HG03565 (cell line): Measurements from ENCODE around the gene ZNF669.

Experiments
- ATAC-seq: cut with Tn5 transposase; IDR thresholded peaks from one replicate; pipeline ENCODE4 v1.9.1; 2021; ENCODE audit warnings: mild to moderate bottlenecking, moderate library complexity; ENCODE audit not compliant: unreplicated experiment

Gene ZNF669

DNA sequence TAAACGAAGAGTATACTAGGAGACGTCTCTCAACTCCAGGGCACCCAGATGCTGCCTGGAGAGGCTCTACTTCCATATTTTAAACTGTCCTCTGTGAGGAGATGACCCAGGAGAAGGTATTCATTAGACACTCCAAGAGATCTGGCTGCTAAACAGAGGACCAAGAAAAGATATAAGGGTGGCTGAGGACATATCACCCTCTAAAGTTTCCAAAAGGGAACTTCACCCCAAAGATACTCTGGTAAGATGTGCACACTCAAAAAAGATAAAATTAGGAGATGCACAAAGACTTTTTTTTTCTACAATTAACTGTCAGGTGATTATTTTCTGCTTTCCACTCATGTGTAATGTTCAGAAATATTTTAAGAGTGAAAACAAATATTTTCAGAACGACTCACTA is 26.9 kb downstream of the ZNF669 start:
- no peak for ATAC-seq

DNA sequence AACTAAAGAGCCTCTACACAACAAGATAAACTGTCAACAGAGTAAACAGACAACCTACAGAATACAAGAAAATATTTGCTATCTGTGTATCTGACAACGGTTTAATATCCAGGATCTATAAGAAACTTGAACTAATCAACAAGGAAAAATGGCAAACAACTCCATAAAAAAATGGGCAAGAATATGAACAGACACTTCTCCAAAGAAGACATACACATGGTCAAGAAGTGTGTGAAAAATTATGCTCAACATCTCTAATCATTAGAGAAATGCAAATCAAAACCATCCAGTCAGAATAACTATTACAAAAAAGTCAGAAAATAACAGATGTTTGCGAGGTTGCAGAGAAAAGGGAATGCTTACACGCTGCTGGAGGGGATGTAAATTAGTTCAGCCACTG is 33.5 kb downstream of the ZNF669 start:
- no peak for ATAC-seq

DNA sequence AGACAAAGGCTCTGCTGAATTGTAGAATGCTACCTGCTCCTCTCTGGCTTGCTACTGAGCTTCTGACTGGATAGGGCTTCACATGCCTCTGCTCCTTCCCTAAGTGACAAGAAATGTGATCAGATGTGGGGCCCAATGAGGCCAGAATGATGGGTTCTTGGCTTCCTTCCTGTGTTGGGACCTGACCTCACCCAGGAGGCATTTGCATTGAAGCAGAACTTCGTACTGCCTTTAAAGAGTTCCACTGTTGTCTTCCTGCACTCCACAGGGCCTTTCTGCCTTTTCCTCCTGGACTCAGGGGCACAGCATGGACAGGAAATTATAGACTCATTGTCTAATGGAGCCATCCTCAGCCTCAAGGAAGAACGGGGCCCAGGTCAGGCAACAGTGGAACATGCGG is 39.9 kb downstream of the ZNF669 start:
- no peak for ATAC-seq

DNA sequence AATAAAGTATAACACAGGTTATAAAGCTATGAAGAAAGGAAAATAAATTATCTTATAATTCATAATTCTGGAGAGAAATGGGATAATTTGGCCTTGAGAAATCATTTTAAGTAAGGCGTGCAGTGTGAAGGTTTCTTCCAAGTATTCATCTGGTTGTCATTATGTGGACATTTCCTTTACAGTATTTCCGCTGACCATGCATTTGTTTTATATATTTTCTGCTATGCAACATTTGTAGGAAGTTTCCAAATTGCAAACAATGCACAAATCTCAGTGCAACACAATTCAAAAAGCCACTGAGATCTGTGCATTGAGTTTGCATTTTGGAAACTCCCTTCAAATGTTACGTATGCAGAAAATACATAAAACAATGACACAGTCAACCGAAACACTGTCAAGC is 43.4 kb downstream of the ZNF669 start:
- no peak for ATAC-seq

DNA sequence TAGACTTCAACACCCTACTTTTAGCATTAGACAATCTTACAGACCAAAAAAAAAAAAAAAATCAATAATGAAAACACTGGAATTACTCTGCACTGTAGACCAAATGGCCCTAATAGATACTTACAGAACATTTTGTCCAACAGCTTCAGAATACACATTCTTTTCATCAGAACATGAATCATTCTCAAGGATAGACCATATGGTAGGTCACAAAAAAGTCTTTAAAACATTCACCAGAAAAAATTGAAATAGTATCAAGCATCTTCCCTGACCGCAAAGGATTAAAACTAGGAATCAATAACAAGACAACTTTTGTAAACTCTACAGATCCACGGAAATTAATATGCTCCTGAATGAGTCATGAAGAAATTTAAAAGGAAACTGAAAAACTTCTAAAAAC is 48.1 kb downstream of the ZNF669 start:
- no peak for ATAC-seq

DNA sequence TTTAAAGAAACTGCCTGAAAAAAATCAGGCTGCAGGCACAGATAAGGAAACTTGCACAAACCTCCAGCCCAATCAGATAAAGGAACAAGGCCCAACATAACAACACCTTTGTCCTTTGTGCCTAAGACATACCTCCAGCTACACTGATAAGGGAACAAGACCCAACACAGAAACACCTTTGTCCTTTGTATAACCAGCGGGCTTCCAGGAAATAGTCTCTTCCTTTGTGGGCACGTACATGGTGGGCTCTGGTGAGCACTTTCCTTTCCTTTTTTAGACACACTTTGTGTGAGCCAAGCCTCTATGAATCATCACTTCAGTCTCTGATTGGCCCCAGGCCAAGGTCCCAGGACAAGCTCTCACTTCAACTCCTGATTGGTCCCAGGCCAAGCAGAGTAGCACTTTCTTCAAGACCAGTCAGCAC is 49.2 kb downstream of the ZNF669 start:
- ATAC-seq: no peak
